Dedifferentiated amniotic fluid mesenchymal stem cell (primary cell): ENCODE measurements around the gene KPNA6.
A peak's percentile ranks its signal among the peaks of the same experiment; 100 is the strongest.

Experiments
- DNase-seq: peaks from one replicate; pipeline ENCODE4 v3.0.0-alpha.2; 2016; ENCODE audit errors: extremely low spot score

KPNA6 gene

GRCh38 chr1:32216566-32216965, 108.7 kb downstream of the KPNA6 start:
- no peak for DNase-seq

- DNase-seq: no peak
These were observed 111.2 kb downstream of the KPNA6 start for GRCh38 chr1:32219022-32219421.

- no peak for DNase-seq
These were observed 113.1 kb downstream of the KPNA6 start for GRCh38 chr1:32220746-32221580.

- DNase-seq: no peak
These were observed 113.7 kb downstream of the KPNA6 start for GRCh38 chr1:32221581-32221979.

- DNase-seq: peak; percentile 95
These were observed 114.3 kb downstream of the KPNA6 start, which contains the start of the genes EIF3I and TMEM234 for GRCh38 chr1:32221980-32222755. EIF3I (plus strand) TSS chr1:32222407; CDS start chr1:32222442, 35 bp downstream. TMEM234 (minus strand) TSS chr1:32222353; CDS start chr1:32222322, 31 bp downstream.

GRCh38 chr1:32223683-32224082, 115.8 kb downstream of the KPNA6 start:
- DNase-seq: no peak

- no peak for DNase-seq
These were observed 116.4 kb downstream of the KPNA6 start for GRCh38 chr1:32224285-32224684.
